ENCODE data around the gene CA10.

DNA sequence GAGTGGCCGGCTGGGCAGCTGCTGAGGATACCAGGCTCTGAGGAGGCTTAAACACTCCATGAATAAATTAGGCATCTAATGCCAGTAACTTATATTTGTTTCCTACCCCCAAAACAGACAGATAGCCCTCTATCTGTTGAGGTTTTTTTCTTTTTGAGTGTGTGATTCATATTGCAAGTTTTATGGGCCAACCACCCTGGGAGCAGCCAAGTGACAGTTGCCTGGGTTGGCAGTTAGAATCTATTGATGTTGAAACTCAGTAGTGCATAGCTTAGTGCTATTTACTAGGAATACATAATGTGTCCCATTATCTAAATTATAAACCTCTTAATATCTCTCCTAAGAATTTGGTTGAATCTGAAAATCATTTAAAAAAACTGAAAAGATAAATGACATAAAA is 397.4 kb downstream of the CA10 start:
- no peak for TF ChIP-seq EZH2 (IDR thresholded peaks at IDR 0.05; ENCODE audit: borderline replicate concordance, low read depth, low read length, severe bottlenecking)
- TF ChIP-seq, protein P1, sequence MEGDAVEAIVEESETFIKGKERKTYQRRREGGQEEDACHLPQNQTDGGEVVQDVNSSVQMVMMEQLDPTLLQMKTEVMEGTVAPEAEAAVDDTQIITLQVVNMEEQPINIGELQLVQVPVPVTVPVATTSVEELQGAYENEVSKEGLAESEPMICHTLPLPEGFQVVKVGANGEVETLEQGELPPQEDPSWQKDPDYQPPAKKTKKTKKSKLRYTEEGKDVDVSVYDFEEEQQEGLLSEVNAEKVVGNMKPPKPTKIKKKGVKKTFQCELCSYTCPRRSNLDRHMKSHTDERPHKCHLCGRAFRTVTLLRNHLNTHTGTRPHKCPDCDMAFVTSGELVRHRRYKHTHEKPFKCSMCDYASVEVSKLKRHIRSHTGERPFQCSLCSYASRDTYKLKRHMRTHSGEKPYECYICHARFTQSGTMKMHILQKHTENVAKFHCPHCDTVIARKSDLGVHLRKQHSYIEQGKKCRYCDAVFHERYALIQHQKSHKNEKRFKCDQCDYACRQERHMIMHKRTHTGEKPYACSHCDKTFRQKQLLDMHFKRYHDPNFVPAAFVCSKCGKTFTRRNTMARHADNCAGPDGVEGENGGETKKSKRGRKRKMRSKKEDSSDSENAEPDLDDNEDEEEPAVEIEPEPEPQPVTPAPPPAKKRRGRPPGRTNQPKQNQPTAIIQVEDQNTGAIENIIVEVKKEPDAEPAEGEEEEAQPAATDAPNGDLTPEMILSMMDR (IDR thresholded peaks at IDR 0.05; ENCODE audit: borderline replicate concordance, extremely low read depth, low read length, poor library complexity, severe bottlenecking), result no peak

All from DND-41 (cell line).